Smooth muscle cell (in vitro differentiated cells): Measurements from ENCODE around the gene CDH15. TPM values are rescaled to one million over a fixed set of nuclear protein-coding genes. Genes with fewer than 3 reads are reported as not detected.

Experiments
- DNase-seq: peaks from one replicate; lab custom pipeline; 2025; ENCODE audit not compliant: unreplicated experiment; lab: John Stamatoyannopoulos, UW
- H2AFZ ChIP-seq: fragments of 200-600 bp; sonication (generic); 2 replicates; pipeline ENCODE4 v1.6.0; 2016; ENCODE audit warnings: antibody characterized with exemption, low read depth, mild to moderate bottlenecking
- H3F3A ChIP-seq: fragments of 200-600 bp; sonication (generic); 2 replicates; pipeline ENCODE4 v1.6.0; 2017; ENCODE audit warnings: antibody characterized with exemption, low read depth
- H3K27ac ChIP-seq: fragments of 200-600 bp; sonication (generic); 2 replicates; pipeline ENCODE4 v1.5.1; 2016; ENCODE audit warnings: low read depth, mild to moderate bottlenecking
- H3K27me3 ChIP-seq: fragments of 200-600 bp; sonication (generic); 2 replicates; pipeline ENCODE4 v1.6.1; 2016; ENCODE audit warnings: low read depth, mild to moderate bottlenecking
- H3K36me3 ChIP-seq: fragments of 200-600 bp; sonication (generic); 2 replicates; pipeline ENCODE4 v1.5.1; 2016; ENCODE audit warnings: low read depth
- H3K4me1 ChIP-seq: fragments of 200-600 bp; sonication (generic); 2 replicates; pipeline ENCODE4 v1.5.1; 2016; ENCODE audit warnings: low read depth
- H3K4me2 ChIP-seq: fragments of 200-600 bp; sonication (generic); 2 replicates; pipeline ENCODE4 v1.6.0; 2016; ENCODE audit warnings: mild to moderate bottlenecking
- H3K4me3 ChIP-seq: fragments of 200-600 bp; sonication (generic); 2 replicates; pipeline ENCODE4 v1.5.1; 2016; ENCODE audit warnings: mild to moderate bottlenecking
- H3K79me2 ChIP-seq: fragments of 200-600 bp; sonication (generic); 2 replicates; pipeline ENCODE4 v1.6.0; 2016; ENCODE audit warnings: low read depth, mild to moderate bottlenecking
- H3K9ac ChIP-seq: fragments of 200-600 bp; sonication (generic); 2 replicates; pipeline ENCODE4 v1.6.0; 2016; ENCODE audit warnings: low read depth
- H3K9me3 ChIP-seq: fragments of 200-600 bp; sonication (generic); replicated peaks from 2 replicates; pipeline ENCODE4 v1.5.1; 2016; ENCODE audit warnings: low read depth
- H4K20me1 ChIP-seq: fragments of 200-600 bp; sonication (generic); 2 replicates; pipeline ENCODE4 v1.6.0; 2016; ENCODE audit warnings: low read depth
- CTCF ChIP-seq: fragments of 200-600 bp; sonication (generic); IDR thresholded peaks from 2 replicates; pipeline ENCODE4 v1.5.1; 2017; ENCODE audit warnings: borderline replicate concordance, mild to moderate bottlenecking, antibody characterized with exemption; ENCODE audit not compliant: insufficient read depth, poor library complexity, severe bottlenecking
- WGBS: methylation state at CpG from one replicate; pipeline ENCODE4 v1.1.7; 2016; ENCODE audit warnings: low lambda C conversion rate; 5-methylcytosine and 5-hydroxymethylcytosine counted together
- polyA plus RNA-seq: library from polyadenylated mRNA; unstranded; fragments of >200 nt; fragmentation: Nextera tagmentation; extraction: Ambion mirVana; gene quantifications from 2 replicates; pipeline ENCODE4 v1.2.1, GENCODE V29; 2016
- total RNA-seq: library from RNA; depleted of rRNA; stranded (reverse); fragments of >200 nt; gene quantifications from 2 replicates; pipeline ENCODE4 v1.2.3, GENCODE V29; 2014

CDH15 gene
- total and polyA plus RNA-seq, 2 experiments from 2014 or later = 0.36 to 1.4 TPM

- DNase-seq = no peak
- 97% methylated on average over 22 of the region's 24 CpGs for WGBS
- H3K27me3 ChIP-seq = no peaks in the 10 kb centered on the region
- H2AFZ ChIP-seq = no peak overlapping the region
- H4K20me1 ChIP-seq = no peaks in the 10 kb centered on the region
- H3K4me1 ChIP-seq = no peaks in the 10 kb centered on the region
- H3K79me2 ChIP-seq = no peaks in the 10 kb centered on the region
- no peak overlapping the region for H3K27ac ChIP-seq
- no peaks in the 10 kb centered on the region for H3K9me3 ChIP-seq
- H3F3A ChIP-seq = no peaks in the 10 kb centered on the region
- no peak overlapping the region for H3K4me3 ChIP-seq
- no peak overlapping the region for H3K4me2 ChIP-seq
- H3K36me3 ChIP-seq = no peaks in the 10 kb centered on the region
- no peak for TF ChIP-seq CTCF
- no peak overlapping the region for H3K9ac ChIP-seq
Measured at GRCh38 chr16:89137666-89138512, 33.7 kb upstream of the CDH15 start.

GRCh38 chr16:89138513-89138795 is 33.1 kb upstream of the CDH15 start:
- Histone ChIP-seq H3K9me3 (no peaks in the 10 kb centered on the region), H3K27ac (no peak overlapping the region), H3K4me1 (no peaks in the 10 kb centered on the region), H3K79me2 (no peaks in the 10 kb centered on the region), H3K4me2 (no peak overlapping the region), H3K4me3 (no peak overlapping the region), H2AFZ (no peak overlapping the region), H3K9ac (no peak overlapping the region), H3F3A (no peaks in the 10 kb centered on the region), H3K36me3 (no peaks in the 10 kb centered on the region), H3K27me3 (no peaks in the 10 kb centered on the region), H4K20me1 (no peaks in the 10 kb centered on the region)
- no peak for DNase-seq
- 95% methylated on average over 7 of the region's 7 CpGs for WGBS
- no peak for TF ChIP-seq CTCF

- Histone ChIP-seq H3K4me3 (no peak overlapping the region), H3F3A (no peaks in the 10 kb centered on the region), H3K27me3 (no peaks in the 10 kb centered on the region), H3K9ac (no peak overlapping the region), H3K27ac (no peak overlapping the region), H2AFZ (no peak overlapping the region), H3K36me3 (no peaks in the 10 kb centered on the region), H4K20me1 (no peaks in the 10 kb centered on the region), H3K9me3 (no peaks in the 10 kb centered on the region), H3K79me2 (no peaks in the 10 kb centered on the region), H3K4me2 (no peak overlapping the region), H3K4me1 (no peaks in the 10 kb centered on the region)
- TF ChIP-seq CTCF = no peak
- no peak for DNase-seq
- WGBS = 96% methylated on average over 30 of the region's 30 CpGs
Measured at GRCh38 chr16:89138843-89139520, 32.6 kb upstream of the CDH15 start.
